Measurements from ENCODE around the gene TMEM229B.

DNA sequence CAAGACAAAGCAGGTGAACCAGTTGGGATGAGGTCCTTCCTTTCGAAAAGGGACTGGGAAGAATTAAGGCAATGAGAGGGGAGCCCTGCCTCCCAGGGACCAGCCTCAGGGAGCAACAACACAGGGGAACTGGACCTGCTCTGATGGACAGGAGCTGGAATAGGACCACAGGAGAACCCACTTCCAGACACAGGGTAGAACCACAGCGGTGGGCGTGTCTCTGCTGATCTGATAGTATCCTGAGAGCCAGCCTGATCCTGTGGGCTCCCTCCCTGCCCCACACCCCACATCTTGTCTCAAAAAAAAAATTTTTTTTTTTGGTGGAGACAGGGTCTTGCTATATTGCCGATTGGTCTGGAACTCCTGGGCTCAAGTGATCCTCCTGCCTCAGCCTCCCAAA lies 62.9 kb downstream of the TMEM229B start:
- TF ChIP-seq CTCF (IDR thresholded peaks at IDR 0.05; ENCODE audit: borderline replicate concordance, extremely low read depth, low read length, poor library complexity, severe bottlenecking) (no peak), EZH2 (IDR thresholded peaks at IDR 0.05; ENCODE audit: borderline replicate concordance, low read depth, low read length, severe bottlenecking) (no peak)

All from DND-41 (cell line).